ENCODE results near the gene CLPTM1. TPM values are rescaled to one million over a fixed set of nuclear protein-coding genes. Genes with fewer than 3 reads are reported as not detected.
"Not testable (repeated sequence)": the region's sequence is repeated elsewhere in the genome, so short reads cannot be mapped to it uniquely, and the experiment has no call there.

Gene CLPTM1
- total and polyA plus RNA-seq, 2 of the 8 experiments (the other 6 are each of a cell fraction or from before 2014, with no cell fraction given): 84.8 to 108 TPM

GRCh38 chr19:44971451-44971850, 16.3 kb downstream of the CLPTM1 start:
- ChIA-PET CTCF (ENCODE audit: partially characterized antibody) (interaction anchor here (0.6 to 2.1 kb wide), 2 partner anchors 18 to 126 kb away, joined by 3 to 10 read pairs; partner anchors contain the start of gene NECTIN2), POLR2A (ENCODE audit: partially characterized antibody) (interaction anchor here (0.6 to 1.4 kb wide), 4 partner anchors 9 to 288 kb away, joined by 3 to 6 read pairs (median 4); no protein-coding TSS in a partner anchor)
- H3K9ac ChIP-seq (replicated peaks in 1 of 4; ENCODE audit: extremely low read depth in 1 of 4, low read depth in 3 of 4, low read length in 3 of 4); H3K27me3 ChIP-seq (replicated peaks in 1 of 4; ENCODE audit: control insufficient read depth in 3 of 4, extremely low read depth in 1 of 4, insufficient read depth in 3 of 4, low read length in 3 of 4); H3K27ac ChIP-seq (ENCODE audit: low read depth, low read length); H2BK5ac ChIP-seq (ENCODE audit: low read depth, low read length); H3K14ac ChIP-seq (ENCODE audit: insufficient read length); H4K8ac ChIP-seq (ENCODE audit: extremely low read depth, insufficient read depth, low read length); DNase-seq (ENCODE audit: low read depth in 1 of 2, low spot score in 2 of 2); H2AK5ac ChIP-seq (ENCODE audit: low read depth, low read length); H3K23me2 ChIP-seq (ENCODE audit: low read depth, low read length); H2BK15ac ChIP-seq (ENCODE audit: low read length); H3K4ac ChIP-seq (replicated peaks; ENCODE audit: insufficient read length, low read depth, low read length); H2BK20ac ChIP-seq (ENCODE audit: low read length); H3K79me2 ChIP-seq (ENCODE audit: control insufficient read depth in 1 of 2, insufficient read depth in 2 of 2, low read length in 2 of 2); H4K20me1 ChIP-seq (replicated peaks in 1 of 2; ENCODE audit: control insufficient read depth in 1 of 2, insufficient read depth in 2 of 2, low read length in 2 of 2); H3K4me1 ChIP-seq (replicated peaks in 1 of 4; ENCODE audit: control insufficient read depth in 3 of 4, insufficient read depth in 4 of 4, low read length in 3 of 4); H3K4me3 ChIP-seq (ENCODE audit: extremely low read depth in 1 of 4, insufficient read depth in 2 of 4, low read depth in 3 of 4, low read length in 4 of 4); H2AFZ ChIP-seq (ENCODE audit: low read length); H4K5ac ChIP-seq (ENCODE audit: insufficient read length, low read depth, low read length); H3K23ac ChIP-seq (ENCODE audit: insufficient read length); H2BK12ac ChIP-seq (ENCODE audit: low read depth, low read length); H3K56ac ChIP-seq (replicated peaks; ENCODE audit: insufficient read length, low read depth, low read length); FAIRE-seq; H2BK120ac ChIP-seq (replicated peaks; ENCODE audit: low read depth, low read length); H3K9me3 ChIP-seq (ENCODE audit: insufficient read depth in 2 of 2, low read depth in 1 of 2, low read length in 1 of 2); H3K4me2 ChIP-seq (ENCODE audit: insufficient read depth in 1 of 2, low read depth in 2 of 2, low read length in 2 of 2); H3K18ac ChIP-seq (ENCODE audit: extremely low read depth, low read length); H4K91ac ChIP-seq (replicated peaks; ENCODE audit: insufficient read length, low read length); H3K79me1 ChIP-seq (ENCODE audit: low read depth, low read length): not testable (repeated sequence)
- H3K36me3 ChIP-seq (ENCODE audit: control insufficient read depth in 2 of 4, insufficient read depth in 4 of 4, low read length in 3 of 4): peaks cover 8 to 28% (median 18%) of the 10 kb centered on the region in 4 experiments; a peak in 6 of 8 replicates
- WGBS, 2 experiments (ENCODE audit: extremely low coverage in 1 of 2, insufficient coverage in 1 of 2, insufficient read length in 1 of 2, insufficient replicate concordance in 2 of 2, low coverage in 1 of 2, low lambda C conversion rate in 2 of 2, missing lambda C conversion rate in 1 of 2): 80% methylated on average over 6 of the region's 6 CpGs; no CpG with 5 or more reads in 1 of the 2 experiments
